IPS-NIHi7 (cell line): ENCODE measurements around the gene DOP1A.
A peak's percentile ranks its signal among the peaks of the same experiment; 100 is the strongest.

Experiments used
- DNase-seq: peaks from one replicate; pipeline ENCODE4 v3.0.0; 2012; ENCODE audit warnings: mixed read lengths; ENCODE audit errors: extremely low spot score

The DOP1A gene, protein sequence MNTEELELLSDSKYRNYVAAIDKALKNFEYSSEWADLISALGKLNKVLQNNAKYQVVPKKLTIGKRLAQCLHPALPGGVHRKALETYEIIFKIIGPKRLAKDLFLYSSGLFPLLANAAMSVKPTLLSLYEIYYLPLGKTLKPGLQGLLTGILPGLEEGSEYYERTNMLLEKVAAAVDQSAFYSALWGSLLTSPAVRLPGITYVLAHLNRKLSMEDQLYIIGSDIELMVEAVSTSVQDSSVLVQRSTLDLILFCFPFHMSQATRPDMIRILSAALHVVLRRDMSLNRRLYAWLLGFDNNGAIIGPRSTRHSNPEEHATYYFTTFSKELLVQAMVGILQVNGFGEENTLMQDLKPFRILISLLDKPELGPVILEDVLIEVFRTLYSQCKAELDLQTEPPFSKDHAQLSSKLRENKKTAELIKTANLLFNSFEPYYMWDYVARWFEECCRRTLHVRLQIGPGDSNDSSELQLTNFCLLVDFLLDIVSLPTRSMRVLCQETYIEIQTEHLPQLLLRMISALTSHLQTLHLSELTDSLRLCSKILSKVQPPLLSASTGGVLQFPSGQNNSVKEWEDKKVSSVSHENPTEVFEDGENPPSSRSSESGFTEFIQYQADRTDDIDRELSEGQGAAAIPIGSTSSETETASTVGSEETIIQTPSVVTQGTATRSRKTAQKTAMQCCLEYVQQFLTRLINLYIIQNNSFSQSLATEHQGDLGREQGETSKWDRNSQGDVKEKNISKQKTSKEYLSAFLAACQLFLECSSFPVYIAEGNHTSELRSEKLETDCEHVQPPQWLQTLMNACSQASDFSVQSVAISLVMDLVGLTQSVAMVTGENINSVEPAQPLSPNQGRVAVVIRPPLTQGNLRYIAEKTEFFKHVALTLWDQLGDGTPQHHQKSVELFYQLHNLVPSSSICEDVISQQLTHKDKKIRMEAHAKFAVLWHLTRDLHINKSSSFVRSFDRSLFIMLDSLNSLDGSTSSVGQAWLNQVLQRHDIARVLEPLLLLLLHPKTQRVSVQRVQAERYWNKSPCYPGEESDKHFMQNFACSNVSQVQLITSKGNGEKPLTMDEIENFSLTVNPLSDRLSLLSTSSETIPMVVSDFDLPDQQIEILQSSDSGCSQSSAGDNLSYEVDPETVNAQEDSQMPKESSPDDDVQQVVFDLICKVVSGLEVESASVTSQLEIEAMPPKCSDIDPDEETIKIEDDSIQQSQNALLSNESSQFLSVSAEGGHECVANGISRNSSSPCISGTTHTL (N-terminal part only)

DNA sequence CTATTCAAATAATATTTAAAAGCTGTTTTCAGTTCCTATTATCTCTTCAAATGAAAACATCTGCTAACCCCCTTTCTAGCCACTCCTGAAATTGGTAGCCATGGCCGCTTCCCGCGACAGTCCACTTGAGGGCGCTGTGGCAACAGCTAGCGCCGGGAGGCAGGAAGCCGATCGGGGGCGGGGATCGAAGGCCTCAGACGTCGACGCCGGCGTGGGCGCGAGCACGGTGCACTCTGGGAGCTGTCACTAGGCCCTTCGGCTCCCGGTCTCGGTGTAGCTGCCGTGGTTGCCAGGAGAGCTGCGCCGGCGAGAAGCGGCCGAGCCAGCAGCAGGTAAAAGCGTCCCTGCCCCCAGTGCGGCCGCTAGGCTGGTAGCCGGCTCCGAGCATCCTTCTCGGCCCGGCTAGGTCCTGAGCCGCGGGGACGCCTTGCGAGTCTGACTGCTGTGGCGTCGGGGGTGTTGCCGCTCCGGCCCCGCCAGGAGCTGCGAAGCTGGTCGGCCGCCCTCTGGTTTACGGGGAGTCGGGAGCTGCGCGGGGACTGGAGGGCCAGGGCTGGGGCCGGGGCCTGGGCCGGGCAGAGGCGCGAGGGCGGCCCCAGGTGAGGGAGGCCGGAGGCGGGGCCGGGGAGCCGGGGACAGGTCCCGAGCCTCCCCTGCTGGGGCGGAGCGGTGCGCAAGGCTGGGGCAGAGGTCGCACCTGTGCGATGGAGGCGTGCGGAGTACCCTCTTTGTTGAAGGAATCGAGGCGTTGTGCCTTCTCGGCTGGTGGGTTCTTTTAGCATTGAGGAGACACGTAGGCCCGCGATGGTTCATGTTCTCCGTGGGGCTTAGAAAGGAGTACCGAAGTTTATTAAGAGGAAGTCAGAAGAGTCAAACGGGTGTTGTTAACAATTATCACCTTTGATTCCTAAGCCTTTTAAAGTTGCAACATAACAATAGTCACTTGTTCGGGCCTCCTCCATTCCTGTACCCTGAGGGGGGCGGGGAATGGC lies at the start of gene DOP1A:
TSS of gene DOP1A (plus strand) at position 224 of the 992 bp plus-strand sequence. CDS start 29,307 bp downstream, outside the sequence.
- peak; percentile 91 for DNase-seq

DNA sequence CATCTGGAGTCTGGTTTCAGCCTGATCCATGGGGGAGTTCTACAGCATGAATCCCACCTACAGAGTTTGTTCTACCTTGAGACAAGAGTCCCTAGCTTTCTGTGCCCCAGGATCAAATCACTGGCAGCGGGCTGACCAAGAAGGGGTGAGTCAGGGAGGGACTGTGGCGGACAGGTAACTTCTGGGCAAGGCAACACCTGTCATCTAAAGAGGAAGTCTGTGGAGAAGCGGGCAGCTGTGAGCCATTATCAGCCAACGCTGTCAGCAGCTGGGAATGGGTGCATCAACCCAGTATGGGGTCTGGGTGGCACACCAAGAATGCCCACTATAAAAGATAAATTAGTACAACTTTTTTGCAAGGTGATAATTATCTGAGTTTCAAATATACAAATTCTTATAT lies 47.7 kb upstream of the DOP1A start:
- no peak for DNase-seq

DNA sequence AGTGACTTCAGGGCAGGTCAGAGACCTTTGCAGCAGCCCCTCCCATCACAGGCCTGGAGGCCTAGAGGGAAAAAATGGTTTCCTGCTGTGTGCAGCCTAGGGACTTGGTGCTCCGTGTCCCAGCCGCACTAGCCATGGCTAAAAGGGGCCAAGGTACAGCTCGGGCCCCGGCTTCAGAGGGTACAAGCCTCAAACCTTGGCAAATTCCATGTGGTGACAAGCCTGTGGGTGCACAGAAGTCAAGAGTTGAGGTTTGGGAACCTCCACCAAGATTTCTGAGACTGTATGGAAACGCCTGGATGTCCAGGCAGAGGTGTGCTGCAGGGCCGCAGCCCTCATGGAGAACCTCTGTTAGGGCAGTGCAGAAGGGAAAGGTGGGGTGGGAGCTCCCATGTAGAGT lies 35.8 kb upstream of the DOP1A start:
- DNase-seq, result no peak

DNA sequence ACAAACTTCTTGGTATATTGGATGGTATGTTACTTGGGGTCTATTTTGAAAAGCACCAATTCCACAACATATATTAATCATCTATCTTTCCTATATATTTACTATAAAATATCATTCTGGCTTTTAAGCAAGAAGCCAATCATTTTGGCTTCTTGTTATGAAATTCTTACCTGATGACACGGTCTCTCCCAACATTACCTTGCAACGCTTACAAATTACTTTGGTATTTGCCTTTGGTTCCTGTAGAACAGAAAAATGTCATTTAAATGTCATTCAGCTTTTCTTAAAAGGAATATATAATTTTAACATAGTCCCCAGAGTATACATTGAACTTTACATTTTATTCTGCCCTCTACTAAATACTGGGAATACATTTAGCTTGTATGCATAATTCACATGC lies 29.2 kb upstream of the DOP1A start:
- DNase-seq, result no peak

DNA sequence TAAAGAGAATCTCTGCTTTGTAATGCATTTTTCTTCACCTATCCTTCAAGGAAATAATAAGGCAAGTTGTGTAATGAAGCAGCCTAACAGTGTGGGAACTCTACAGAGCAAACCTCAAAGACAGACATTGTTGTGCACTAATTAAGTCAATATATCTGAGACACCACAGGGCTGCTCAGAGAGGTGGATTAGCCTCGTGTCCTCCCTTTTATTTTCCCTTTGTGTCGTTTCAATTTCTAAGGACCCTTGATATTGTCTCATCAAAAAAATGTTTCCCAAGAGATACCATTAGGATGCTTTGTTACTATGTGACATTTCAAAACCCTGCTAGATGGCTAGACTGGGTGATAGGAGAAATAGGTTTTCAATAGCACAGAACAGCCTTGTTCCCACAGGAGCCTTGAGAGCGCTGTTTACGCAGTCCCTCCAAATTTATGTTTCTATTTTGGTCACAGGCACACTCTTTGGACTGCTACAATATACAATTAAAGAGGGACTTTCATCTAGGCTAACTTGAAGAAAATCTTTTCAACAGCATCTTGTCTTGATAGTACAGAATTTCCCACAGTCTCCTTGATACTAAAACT lies 24.9 kb upstream of the DOP1A start:
- DNase-seq, result no peak

DNA sequence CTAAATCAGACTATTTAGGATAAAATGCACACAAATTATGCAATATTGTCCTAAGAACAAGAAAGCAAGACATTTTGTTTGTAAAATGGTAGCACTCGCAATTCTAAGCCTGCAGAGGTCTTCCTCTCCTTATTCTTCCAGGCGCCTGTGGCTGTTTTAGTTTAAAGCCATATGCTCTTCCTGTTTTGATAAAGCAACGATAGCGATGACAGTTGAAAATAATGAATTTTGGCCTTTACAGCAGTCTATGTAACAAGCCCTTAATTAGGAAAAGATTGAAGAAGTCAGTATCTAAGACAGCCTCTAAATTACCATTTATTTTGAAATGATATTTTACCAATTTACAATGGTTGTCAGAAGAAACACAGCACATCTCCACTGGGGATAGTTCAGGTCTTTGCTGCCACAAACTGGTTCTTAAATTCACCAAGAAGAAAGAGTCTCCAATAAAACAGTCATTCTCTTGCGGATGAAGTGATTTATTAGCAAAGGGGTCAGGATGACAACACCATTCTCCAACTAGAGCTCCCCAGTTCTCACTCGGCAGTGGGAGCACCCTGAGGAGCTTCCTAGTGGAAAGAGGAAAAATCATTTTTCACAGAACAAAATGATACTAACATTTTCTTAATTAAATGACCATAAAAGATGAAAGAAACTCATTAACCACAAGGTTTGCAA lies 23.2 kb upstream of the DOP1A start:
- no peak for DNase-seq

DNA sequence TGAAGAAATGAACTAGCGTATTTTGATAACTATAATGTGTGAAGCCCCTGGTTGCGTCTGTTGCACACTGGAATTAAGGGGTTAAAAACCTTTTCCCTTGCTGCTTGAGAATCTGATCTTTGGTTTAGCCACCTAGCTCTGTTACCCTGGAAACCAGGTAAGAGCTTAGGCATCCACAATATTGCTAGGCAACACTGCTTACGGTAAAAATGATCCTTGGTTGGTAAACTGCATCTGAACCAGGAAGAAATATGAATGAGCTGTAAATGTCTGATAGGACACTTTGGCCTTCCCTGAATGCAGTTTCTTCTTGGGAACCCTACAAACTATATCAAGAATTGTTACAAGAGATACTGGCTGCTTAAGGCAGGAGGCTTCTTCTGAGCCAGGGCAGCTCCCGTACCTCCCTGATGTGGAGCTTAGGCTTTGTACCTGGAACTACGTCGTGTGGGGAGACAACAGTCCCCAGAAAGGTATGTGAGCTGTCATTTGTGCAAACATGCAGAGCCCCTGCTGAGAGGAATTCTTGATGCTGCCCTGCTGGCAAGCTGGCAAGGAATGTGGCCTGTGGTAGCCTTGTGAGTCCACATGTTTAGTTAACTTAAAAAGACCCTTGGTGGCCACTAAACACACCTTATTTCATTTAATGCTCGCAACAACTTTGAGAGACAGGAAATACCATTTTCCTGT lies 20.3 kb upstream of the DOP1A start:
- peak; percentile 15 for DNase-seq

DNA sequence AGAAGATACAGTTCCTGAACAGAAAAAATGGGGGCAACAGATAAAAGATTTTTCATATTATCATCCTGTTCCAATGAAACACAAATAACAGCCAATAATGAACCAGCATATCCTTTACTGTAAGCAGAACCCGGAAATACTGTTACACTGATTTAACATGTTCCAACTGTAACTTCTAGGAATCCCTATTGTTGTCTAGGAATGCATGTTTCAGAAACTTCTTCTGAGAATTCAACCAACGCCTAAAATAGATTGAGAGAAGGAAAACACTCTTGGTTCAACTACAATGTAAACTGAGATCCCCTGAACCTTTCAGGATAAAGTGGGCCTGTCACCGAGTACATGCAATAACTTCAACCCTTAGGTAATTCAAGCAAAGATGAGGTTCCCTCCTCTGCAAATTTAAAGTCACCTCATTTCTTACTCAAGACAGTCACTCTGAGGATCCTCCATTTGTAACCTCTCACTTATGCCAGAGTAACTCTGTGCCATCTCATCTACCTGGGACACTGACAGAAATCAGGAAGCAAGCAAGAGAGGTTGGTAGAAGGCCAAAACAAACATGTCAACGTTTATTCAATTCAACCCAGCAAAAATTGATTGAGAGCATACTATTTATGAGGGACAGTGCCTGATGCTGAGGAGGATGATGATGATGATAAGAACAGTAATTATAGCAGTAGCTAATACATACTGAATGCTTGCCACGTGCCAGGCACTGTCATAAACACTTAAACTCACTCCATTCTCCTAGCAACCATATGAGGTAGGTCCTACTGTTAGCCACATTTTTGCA lies 15.9 kb upstream of the DOP1A start:
- no peak for DNase-seq

DNA sequence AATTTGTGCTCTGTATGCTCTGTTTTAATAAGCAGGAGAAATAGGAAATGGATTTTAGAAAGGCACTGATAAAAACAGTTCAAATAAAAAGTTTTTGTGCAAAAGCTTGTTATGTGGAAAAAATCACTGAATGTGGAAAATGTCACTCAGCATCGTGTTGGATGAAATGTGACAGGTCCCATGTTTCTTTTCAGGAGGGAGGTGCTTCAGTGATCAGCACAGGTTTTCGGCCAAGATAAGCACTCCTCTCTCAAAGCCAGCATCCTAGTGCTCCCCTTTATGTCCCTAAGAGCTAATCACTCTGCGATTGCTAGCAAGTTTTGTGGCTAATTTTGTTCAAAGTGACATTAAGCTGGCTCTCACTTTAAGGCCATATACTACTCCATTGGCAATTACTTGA lies 13.8 kb upstream of the DOP1A start:
- DNase-seq, result no peak

DNA sequence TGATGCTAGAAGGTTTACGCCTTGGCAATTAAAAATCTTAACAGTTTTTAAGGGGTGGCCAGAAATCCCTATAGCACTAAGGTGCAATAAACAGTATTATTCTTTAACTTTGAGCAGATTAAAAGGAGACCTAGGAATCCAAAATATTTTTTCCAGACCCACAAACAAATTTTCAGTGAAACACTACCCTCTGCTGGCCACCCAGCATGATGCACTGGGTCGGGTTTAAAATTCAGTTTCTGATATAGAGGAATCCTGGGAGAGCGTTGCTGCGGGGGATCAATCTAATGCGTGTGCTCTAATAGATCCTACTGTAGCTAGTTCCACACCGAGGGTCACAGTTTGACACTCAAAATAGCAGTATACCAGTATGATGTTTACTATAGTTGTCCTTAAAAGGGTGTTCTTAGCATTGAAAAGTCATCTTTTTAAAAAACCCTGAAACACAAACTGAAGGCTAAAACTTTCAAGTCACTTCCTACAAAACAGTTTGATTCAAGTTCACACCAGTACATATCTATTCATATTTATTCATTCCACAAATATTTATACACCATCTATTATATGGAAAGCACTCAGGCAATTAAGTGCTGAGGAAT lies 12.0 kb upstream of the DOP1A start:
- DNase-seq, result peak; percentile 64

DNA sequence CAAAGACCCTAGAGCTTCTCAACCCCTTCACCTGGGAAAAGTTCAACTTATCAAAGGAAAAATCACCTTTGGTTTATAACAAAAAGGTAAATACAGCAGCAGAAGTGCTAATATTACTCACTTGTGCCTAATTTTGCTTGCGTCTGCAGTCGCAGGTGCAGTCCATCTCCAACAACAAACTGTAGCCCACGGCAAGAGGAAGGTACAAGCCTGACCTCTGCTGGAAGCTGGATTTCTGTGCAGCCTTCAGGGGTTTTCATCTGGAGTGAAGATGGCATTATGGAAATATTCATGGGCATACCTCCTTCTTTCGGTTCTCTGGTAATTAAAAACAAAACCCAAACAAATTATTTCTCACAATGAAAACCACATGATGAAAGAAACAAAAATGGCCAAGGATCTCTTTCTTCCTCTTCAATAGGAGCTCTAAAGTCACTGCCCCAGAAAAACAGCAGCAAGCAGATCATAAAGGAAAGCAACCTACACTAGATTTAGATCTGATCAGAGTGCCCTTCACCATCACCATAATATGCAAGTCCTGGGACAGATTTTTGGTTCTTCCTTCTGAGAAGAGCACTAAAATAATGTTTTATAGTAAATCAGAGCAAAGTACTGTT lies 9.7 kb upstream of the DOP1A start:
- peak; percentile 45 for DNase-seq

DNA sequence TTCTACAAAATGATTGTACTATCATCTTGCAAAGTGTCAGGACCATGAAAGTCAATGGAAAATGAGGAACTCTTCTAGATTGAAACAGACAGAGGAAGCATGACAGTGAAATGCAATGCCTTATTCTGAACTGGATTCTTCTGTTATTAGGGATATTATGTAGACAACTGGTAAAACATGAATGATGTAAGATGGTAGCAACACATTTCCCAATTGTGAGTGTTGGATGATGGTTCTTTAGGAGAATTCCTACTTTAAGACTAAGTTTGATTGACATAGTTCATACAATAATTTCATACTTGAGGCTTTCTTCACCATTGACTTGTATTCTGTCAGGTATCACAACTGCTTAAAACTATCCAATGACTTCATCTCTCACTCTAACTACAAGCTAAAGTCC lies 6.3 kb upstream of the DOP1A start:
- DNase-seq, result no peak

DNA sequence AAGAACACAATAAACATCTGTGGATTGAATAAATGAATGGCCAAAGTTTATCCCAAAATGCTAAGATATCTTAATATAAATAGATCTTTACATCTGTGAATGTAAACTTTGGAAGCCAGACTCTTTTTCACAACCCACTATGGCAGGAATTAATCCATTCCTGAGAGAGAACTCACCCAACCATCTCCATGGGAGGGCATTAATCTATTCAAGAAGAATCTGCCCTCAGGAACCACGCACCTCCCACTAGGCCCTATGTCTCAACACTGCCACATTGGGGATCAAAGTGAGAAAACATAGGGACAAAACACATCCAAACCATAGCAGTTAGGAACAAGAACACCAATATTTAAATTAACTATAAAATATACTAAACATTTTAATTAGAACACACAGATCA lies 5.2 kb upstream of the DOP1A start:
- no peak for DNase-seq

DNA sequence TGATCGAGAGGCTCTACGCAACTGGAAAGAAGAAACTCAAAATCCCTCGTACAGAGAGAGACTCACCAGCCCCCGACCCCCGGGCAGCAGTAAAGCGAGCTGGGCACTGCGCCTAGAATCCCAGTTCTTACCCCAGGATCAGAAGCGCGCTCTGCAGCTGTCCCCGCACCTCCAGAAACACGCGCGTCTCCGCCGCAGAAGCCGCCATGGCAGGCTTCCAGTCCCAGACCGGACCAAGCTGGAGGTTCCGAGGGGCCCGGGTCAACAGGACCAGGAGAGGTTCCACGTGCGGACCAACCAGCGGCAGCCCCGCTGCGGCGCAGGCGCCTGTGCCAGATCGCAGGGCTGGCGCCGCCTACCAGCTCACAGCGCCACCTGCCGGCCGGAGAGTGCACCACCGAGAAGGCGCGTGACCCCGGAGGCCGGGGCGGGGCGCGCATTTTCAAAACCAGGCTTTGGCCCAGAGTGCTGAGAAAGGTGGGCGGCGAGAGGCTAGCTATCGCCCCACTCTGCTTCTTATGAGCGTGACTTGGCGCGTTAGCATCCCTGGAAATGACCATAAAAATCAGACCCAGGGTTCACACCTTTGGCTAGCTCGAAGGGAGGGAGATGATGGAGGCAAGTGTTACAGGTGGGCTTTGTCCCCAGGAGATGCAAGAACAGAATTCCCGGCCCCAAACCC lies 1.8 kb upstream of the DOP1A start, which contains the start of gene UBE3D:
TSS of gene UBE3D (minus strand) at position 331 of the 682 bp plus-strand sequence. CDS start at position 208, 123 bp downstream.
- DNase-seq, result peak; percentile 84

DNA sequence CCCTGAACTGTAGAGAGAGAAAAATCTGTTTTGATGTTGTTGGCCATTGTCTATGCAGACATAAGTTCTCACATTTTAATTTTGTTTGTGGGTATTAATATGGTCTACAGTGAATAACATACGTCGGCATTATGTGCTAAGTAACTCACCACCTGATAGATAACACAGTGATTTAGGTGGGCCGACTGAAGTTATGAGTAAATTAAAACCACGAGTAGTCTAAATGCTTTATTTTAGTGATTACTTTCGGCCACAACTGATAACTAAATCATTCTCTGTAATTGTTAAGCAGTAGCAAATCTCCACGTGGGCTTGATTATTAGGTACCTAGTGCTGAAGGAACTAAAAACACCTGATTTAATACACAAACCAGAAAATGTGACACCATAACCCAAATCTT lies 1.1 kb downstream of the DOP1A start:
- no peak for DNase-seq

DNA sequence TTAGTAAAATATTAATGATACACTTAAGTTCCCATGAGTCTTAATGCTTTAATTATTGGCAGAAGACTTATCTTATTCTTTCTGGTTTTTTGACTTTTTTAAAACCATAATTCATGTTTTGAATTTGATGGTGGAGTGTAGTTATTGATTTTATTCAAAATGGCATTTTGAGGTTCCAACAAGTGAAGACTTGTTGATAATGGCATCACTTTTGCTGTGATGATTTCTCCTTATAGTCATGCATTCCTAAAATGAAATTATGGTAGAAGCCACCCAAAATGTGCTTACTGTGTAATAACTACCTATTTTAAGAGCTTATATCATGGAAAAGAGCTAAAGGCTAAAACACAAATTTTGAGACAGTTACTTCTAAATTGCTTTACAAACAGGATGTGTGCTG lies 2.2 kb downstream of the DOP1A start:
- no peak for DNase-seq

DNA sequence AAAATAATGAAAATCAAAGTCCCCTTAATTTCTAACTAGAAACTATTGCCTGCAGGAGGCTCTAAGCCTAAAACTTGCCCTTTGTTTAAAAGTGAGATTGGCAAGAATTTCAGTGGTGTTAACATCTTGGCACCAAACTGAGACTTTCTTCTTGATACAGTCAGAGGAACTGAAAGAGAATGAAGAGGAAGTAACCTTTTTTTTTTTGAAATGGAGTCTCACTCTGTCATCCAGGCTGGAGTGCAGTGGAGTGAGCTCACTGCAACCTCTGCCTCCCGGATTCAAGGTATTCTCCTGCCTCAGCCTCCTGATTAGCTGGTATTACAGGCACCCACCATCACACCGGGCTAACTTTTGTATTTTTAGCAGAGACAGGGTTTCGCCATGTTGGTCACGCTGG lies 3.6 kb downstream of the DOP1A start:
- DNase-seq, result no peak
